HFFc6 (cell line): ENCODE results near the gene NUDT16L1. TPM values are rescaled to one million over a fixed set of nuclear protein-coding genes. Genes with fewer than 3 reads are reported as not detected.

ENCODE experiments used
- DNase-seq: peaks from one replicate; pipeline ENCODE4 v3.0.0-alpha.2; 2018
- H3K27ac Mint-ChIP-seq: 2 replicates; pipeline ENCODE4 v1.8.0; 2020; ENCODE audit warnings: mild to moderate bottlenecking, mixed read lengths
- H3K27me3 Mint-ChIP-seq: 2 replicates; pipeline ENCODE4 v1.8.0; 2021; ENCODE audit warnings: mild to moderate bottlenecking, moderate library complexity, mixed read lengths; ENCODE audit not compliant: insufficient read depth
- H3K36me3 Mint-ChIP-seq: 2 replicates; pipeline ENCODE4 v1.8.0; 2021; ENCODE audit warnings: low read depth, mixed read lengths
- H3K4me1 Mint-ChIP-seq: 2 replicates; pipeline ENCODE4 v1.8.0; 2020; ENCODE audit warnings: low read depth, mixed read lengths
- H3K4me3 Mint-ChIP-seq: 2 replicates; pipeline ENCODE4 v1.8.0; 2020; ENCODE audit warnings: mild to moderate bottlenecking, moderate library complexity, mixed read lengths
- H3K9me3 Mint-ChIP-seq: 2 replicates; pipeline ENCODE4 v1.8.0; 2020; ENCODE audit warnings: mild to moderate bottlenecking, mixed read lengths
- CTCF ChIP-seq: fragments of 200-600 bp; sonication (generic); IDR thresholded peaks from 2 replicates; pipeline ENCODE4 v1.5.0; 2021; ENCODE audit warnings: antibody characterized with exemption, mild to moderate bottlenecking
- total RNA-seq, 6 experiments: library from RNA; stranded (reverse); fragmentation: NEBNext Ultra II Directional; extraction: Animal tissue kit (Norgen Biotek cat#: 25700); gene quantifications; 2 replicates in 1 of 6; 3 replicates in 5 of 6; pipeline ENCODE4 v1.2.3, GENCODE V29; 2021

Gene NUDT16L1
- total RNA-seq, 6 experiments from 2014 or later: 33.2 to 41.8 (median 34.3) TPM

DNA sequence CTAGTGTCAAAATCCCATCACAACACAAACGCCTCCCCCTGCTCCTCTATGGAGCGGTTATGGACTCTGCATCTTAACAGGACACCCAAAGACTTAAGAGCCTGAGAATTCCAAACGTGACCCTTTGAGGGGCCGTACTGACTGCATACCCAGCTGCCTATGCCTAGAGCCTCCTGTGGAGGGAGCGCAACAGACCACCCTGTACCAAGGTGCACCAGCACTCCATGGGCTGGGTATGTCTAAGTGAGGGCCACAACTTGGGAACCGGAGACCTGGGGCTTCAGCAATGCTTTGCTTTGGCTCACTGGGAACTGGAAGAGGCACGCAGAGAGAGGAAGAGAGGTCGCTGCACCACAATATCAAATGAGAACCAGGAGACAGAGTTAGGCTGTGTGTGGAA lies 35.3 kb downstream of the NUDT16L1 start:
- Mint-ChIP-seq H3K9me3 (no peaks in the 10 kb centered on the region), H3K27me3 (no peaks in the 10 kb centered on the region; the same call in 1 of the 2 replicates), H3K4me3 (no peak overlapping the region), H3K36me3 (peaks cover 9% of the 10 kb centered on the region), H3K27ac (no peak overlapping the region), H3K4me1 (peaks cover 7% of the 10 kb centered on the region)
- no peak for DNase-seq
- TF ChIP-seq CTCF: no peak

- no peak overlapping the region for H3K4me3 Mint-ChIP-seq
- no peak overlapping the region for H3K27ac Mint-ChIP-seq
- no peak for TF ChIP-seq CTCF
- no peaks in the 10 kb centered on the region for H3K9me3 Mint-ChIP-seq
- peaks cover 8% of the 10 kb centered on the region for H3K4me1 Mint-ChIP-seq
- H3K36me3 Mint-ChIP-seq: peaks cover 9% of the 10 kb centered on the region
- H3K27me3 Mint-ChIP-seq: peaks cover 2% of the 10 kb centered on the region
- DNase-seq: no peak
Measured at GRCh38 chr16:4729876-4730275, 36.5 kb downstream of the NUDT16L1 start.

DNA sequence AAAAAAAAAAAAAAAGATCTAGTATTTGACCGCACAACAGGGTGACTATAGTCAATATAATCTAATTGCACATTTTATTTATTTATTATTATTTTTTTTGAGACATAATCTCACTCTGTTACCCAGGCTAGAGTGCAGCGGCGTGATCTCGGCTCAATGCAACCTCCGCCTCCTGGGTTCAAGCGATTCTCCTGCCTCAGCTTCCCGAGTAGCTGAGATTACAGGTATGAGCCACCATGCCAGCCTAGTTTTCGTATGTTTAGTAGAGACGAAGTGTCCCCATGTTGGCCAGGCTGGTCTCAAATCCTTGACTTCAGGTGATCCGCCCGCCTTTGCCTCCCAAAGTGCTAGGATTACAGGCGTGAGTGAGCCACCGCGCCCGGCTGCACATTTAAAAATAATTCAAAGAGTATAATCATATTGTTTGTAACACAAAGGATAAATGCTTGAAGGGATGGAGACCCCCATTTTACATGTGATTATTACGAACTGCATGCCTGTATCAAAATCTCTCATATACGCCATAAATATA lies 39.9 kb downstream of the NUDT16L1 start:
- Mint-ChIP-seq H3K36me3 (peaks cover 9% of the 10 kb centered on the region), H3K27ac (peak overlapping the region; percentile 49; the same call in 1 of the 2 replicates), H3K4me1 (peaks cover 14% of the 10 kb centered on the region), H3K4me3 (peak overlapping the region; percentile 94), H3K27me3 (peaks cover 2% of the 10 kb centered on the region), H3K9me3 (no peaks in the 10 kb centered on the region)
- DNase-seq: no peak
- TF ChIP-seq CTCF: no peak

DNA sequence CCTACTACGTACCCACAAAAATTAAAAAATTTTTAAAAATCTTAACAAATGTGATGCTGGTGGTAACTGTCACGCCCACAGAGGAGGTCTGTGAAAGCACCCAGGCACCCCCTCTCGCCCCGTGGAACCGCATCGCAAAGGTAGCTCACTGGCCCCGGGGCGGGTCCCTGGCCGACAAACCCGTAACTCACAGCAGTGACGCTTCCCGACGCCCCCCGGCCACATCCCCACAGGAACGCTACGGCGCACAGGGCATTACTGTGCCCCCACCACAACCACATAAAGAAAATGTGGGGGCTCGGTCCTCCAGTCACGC lies 40.3 kb downstream of the NUDT16L1 start:
- no peak for DNase-seq
- H3K36me3 Mint-ChIP-seq: peaks cover 9% of the 10 kb centered on the region
- TF ChIP-seq CTCF: no peak
- peaks cover 14% of the 10 kb centered on the region for H3K4me1 Mint-ChIP-seq
- H3K9me3 Mint-ChIP-seq: no peaks in the 10 kb centered on the region
- H3K4me3 Mint-ChIP-seq: peak overlapping the region; percentile 94
- H3K27ac Mint-ChIP-seq: peak overlapping the region; percentile 51; the same call in 1 of the 2 replicates
- peaks cover 2% of the 10 kb centered on the region for H3K27me3 Mint-ChIP-seq

DNA sequence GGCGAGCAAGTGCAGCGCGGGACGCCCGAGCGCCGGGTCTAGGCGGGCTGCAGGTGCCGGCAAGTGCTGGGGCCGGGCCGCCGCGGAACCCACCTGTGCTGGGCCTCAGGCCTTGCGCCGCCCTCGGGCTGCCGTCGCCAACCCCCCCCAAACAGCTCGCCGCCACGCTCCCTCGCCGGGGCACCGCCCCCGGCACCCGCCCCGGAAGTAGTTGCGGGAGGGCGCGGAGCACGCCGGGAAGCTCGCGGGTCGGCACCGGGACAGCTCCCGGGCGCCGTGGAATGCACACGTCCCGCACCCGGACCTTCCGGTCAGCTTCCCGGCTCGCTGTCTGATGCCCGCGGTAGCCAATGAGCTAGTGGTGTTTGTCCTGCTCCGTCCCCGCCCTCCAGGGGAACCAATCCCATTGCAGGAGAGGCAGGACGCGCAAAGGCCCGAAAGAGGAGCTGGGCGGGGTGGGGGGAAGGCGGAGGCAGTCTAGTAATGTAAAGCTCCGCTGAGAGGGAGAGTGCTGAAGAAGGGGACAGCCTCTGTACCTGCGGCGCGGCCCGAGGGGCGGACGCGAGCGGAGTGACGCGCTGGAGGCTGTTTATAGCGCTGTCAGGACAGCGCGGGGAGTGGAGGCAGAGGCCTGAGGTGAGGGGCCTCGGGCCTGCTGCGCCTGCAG lies 40.8 kb downstream of the NUDT16L1 start, which contains the start of the genes ANKS3 and DNAAF8:
Gene ANKS3 (minus strand): TSS at position 209 of the 667 bp plus-strand sequence. CDS start 4,122 bp downstream, outside the sequence.
Gene DNAAF8 (plus strand): TSS at position 475 of the 667 bp plus-strand sequence. CDS start 1,978 bp downstream, outside the sequence.
- no peaks in the 10 kb centered on the region for H3K9me3 Mint-ChIP-seq
- TF ChIP-seq CTCF: no peak
- DNase-seq: peak; percentile 98
- peaks cover 2% of the 10 kb centered on the region for H3K27me3 Mint-ChIP-seq
- peak within 1 kb of the TSS; percentile 94 for H3K4me3 Mint-ChIP-seq
- H3K36me3 Mint-ChIP-seq: peaks cover 9% of the 10 kb centered on the region
- peak within 1 kb of the TSS; percentile 96 for H3K27ac Mint-ChIP-seq
- H3K4me1 Mint-ChIP-seq: peaks cover 14% of the 10 kb centered on the region
